Endothelial cell of umbilical vein (primary cell): Measurements from ENCODE around the gene ACBD5.

Experiments used
- CTCF ChIP-seq, 2 donors: IDR thresholded peaks; 1 replicate in 1 of 2; 2 replicates in 1 of 2; pipeline ENCODE4 v1.5.1; 2011; ENCODE audit warnings: low read length in 2 of 2, mild to moderate bottlenecking in 2 of 2, moderate library complexity in 2 of 2, control low read depth in 1 of 2, inconsistent platforms in 1 of 2, low read depth in 1 of 2; ENCODE audit not compliant: insufficient read depth in 1 of 2; ENCODE audit errors: extremely low read depth in 1 of 2
- EZH2 ChIP-seq: IDR thresholded peaks from 2 replicates; pipeline ENCODE4 v1.6.1; 2012; ENCODE audit warnings: borderline replicate concordance, low read depth, mild to moderate bottlenecking, moderate library complexity, low read length, inconsistent platforms; ENCODE audit not compliant: severe bottlenecking
- FOS ChIP-seq: IDR thresholded peaks from 2 replicates; pipeline ENCODE4 v1.6.1; 2011; ENCODE audit warnings: mild to moderate bottlenecking, low read length, moderate library complexity, borderline replicate concordance; ENCODE audit not compliant: insufficient read depth
- GATA2 ChIP-seq: IDR thresholded peaks from 2 replicates; pipeline ENCODE4 v1.7.0; 2011; ENCODE audit warnings: low read depth, mild to moderate bottlenecking, moderate library complexity, mixed read lengths, low read length; ENCODE audit not compliant: insufficient read length, insufficient read depth
- JUN ChIP-seq: IDR thresholded peaks from 2 replicates; pipeline ENCODE4 v1.6.1; 2011; ENCODE audit warnings: borderline replicate concordance, low read depth; ENCODE audit not compliant: insufficient read length, insufficient read depth
- MAX ChIP-seq: IDR thresholded peaks from 2 replicates; pipeline ENCODE4 v1.6.1; 2011; ENCODE audit not compliant: insufficient read depth, insufficient read length
- MYC ChIP-seq: IDR thresholded peaks from one replicate; pipeline ENCODE4 v1.6.1; 2011; ENCODE audit warnings: mild to moderate bottlenecking, low read depth, low read length
- POLR2A ChIP-seq: IDR thresholded peaks from 2 replicates; pipeline ENCODE4 v1.6.1; 2012; ENCODE audit warnings: low read depth, mild to moderate bottlenecking, control low read depth, low read length
- POLR2AphosphoS5 ChIP-seq: IDR thresholded peaks from 2 replicates; pipeline ENCODE4 v1.6.1; 2012; ENCODE audit warnings: low read depth, mild to moderate bottlenecking, control low read depth, low read length, moderate library complexity; ENCODE audit not compliant: insufficient read depth

- TF ChIP-seq CTCF (IDR thresholded peaks at IDR 0.05; ENCODE audit: extremely low read depth in 1 of 2, insufficient read depth in 1 of 2, low read depth in 1 of 2, low read length in 2 of 2) (no peak), MAX (no peak), FOS (no peak), POLR2A (no peak), GATA2 (no peak), POLR2AphosphoS5 (no peak), EZH2 (no peak), JUN (no peak), MYC (no peak)
These were observed 50.1 kb downstream of the ACBD5 start for GRCh38 chr10:27190508-27190907.
